Endothelial cell (in vitro differentiated cells): Measurements from ENCODE around the gene SERTAD3. TPM values are rescaled to one million over a fixed set of nuclear protein-coding genes. Genes with fewer than 3 reads are reported as not detected.
A peak's percentile ranks its signal among the peaks of the same experiment; 100 is the strongest.

Experiments used
- DNase-seq: peaks from one replicate; pipeline ENCODE4 v3.0.0; 2021; ENCODE audit warnings: low spot score
- H3K27ac Mint-ChIP-seq: one replicate; pipeline ENCODE4 v1.8.0; 2021; ENCODE audit warnings: mixed read lengths, inconsistent platforms; ENCODE audit not compliant: unreplicated experiment
- H3K27me3 Mint-ChIP-seq: one replicate; pipeline ENCODE4 v1.8.0; 2021; ENCODE audit warnings: mild to moderate bottlenecking, moderate library complexity, mixed read lengths, inconsistent platforms; ENCODE audit not compliant: unreplicated experiment
- H3K36me3 Mint-ChIP-seq: one replicate; pipeline ENCODE4 v1.8.0; 2021; ENCODE audit warnings: mild to moderate bottlenecking, low read depth, mixed read lengths, inconsistent platforms; ENCODE audit not compliant: unreplicated experiment
- H3K4me1 Mint-ChIP-seq: one replicate; pipeline ENCODE4 v1.8.0; 2021; ENCODE audit warnings: mild to moderate bottlenecking, mixed read lengths, inconsistent platforms; ENCODE audit not compliant: unreplicated experiment
- H3K4me3 Mint-ChIP-seq: one replicate; pipeline ENCODE4 v1.8.0; 2021; ENCODE audit warnings: mild to moderate bottlenecking, mixed read lengths, inconsistent platforms; ENCODE audit not compliant: unreplicated experiment
- H3K9me3 Mint-ChIP-seq: one replicate; pipeline ENCODE4 v1.8.0; 2021; ENCODE audit warnings: mixed read lengths, inconsistent platforms; ENCODE audit not compliant: unreplicated experiment
- total RNA-seq: library from RNA; stranded (reverse); fragmentation: NEBNext Ultra II Directional; extraction: Animal tissue kit (Norgen Biotek cat#: 25700); gene quantifications from one replicate; pipeline ENCODE4 v1.2.1, GENCODE V29; 2021; ENCODE audit not compliant: unreplicated experiment
- TF ChIP-seq, protein P1 (sequence below): fragments of 200-600 bp; sonication (generic); IDR thresholded peaks from one replicate; pipeline ENCODE4 v1.5.0; 2021; ENCODE audit warnings: antibody characterized with exemption; ENCODE audit not compliant: unreplicated experiment

The SERTAD3 gene
- total RNA-seq, 1 donor from 2014 or later: 42.9 TPM

DNA sequence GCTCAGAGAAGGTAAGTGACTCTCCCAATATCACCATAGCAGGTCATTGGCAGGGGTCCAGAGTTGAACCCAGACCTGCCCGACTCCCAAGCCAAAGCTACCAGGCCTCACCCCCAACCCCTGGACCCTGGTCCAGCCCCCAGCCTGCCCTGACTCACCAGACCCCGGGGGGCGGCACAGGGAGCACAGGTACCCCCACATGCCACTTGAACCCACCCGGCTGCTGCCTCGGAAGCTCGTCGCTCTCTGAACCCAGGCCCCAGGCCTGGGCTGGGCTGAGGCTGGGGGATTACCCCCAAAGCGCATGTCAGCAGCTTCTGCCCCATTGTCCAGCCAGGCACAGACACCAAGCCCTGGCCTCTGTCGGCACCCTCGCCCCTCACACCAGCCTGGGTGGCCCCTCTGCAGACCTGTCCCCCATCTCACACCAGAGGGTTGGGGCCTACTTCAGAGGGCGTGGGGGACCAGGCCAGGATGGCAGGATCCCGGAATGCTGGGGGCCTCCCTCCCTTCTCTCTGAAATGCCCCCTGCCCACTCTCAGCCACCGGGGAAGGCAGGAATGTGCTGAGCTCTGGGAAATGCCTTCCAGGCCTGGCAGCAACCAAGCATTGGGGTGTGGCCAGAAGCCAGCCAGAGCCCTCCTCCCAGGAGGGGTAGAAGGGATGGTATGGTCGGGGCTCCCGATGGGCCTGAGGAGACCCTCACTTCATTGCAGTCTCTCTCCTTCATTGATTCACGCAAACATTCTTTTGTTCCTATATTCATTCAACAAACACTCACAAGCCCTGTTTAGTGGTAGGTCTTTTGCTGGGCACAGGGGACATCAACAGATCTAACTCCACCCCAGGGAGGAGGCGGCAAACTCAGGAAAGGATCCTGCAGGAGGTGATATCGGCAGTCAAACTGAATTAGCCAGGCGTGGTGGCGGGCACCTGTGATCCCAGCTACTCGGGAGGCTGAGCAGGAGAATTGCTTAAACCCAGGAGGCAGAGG, 29.3 kb downstream of the SERTAD3 start:
- TF ChIP-seq, protein P1, sequence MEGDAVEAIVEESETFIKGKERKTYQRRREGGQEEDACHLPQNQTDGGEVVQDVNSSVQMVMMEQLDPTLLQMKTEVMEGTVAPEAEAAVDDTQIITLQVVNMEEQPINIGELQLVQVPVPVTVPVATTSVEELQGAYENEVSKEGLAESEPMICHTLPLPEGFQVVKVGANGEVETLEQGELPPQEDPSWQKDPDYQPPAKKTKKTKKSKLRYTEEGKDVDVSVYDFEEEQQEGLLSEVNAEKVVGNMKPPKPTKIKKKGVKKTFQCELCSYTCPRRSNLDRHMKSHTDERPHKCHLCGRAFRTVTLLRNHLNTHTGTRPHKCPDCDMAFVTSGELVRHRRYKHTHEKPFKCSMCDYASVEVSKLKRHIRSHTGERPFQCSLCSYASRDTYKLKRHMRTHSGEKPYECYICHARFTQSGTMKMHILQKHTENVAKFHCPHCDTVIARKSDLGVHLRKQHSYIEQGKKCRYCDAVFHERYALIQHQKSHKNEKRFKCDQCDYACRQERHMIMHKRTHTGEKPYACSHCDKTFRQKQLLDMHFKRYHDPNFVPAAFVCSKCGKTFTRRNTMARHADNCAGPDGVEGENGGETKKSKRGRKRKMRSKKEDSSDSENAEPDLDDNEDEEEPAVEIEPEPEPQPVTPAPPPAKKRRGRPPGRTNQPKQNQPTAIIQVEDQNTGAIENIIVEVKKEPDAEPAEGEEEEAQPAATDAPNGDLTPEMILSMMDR: no peak
- Mint-ChIP-seq H3K36me3 (peaks cover 5% of the 10 kb centered on the region), H3K27me3 (peaks cover 14% of the 10 kb centered on the region)

DNA sequence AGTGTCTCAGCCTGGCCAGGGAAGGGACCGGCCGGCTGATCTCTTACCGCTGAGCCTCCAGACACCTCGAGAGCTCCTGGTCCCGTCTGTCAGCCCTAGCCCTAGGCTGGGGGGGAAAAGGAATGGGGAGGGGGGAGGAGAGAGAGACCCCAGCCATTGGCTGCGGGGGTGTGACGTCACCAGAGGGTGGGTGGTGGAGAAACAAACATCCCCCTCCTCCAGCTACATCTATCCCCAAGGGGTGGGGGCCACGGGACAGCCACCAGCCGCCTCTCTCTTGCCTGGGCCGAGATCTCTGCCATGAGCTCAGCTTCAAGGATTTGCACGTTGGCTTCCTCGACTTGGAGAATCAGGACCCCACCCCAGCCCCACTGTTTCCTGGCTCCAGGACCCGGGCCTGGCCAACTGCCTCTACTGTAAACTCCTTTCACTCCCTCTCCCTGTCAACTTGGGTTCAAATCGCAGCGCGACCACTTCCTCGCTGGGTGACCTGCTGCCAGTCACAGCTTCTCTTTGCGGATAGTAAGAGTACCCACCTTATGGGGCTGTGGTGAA, 30.8 kb downstream of the SERTAD3 start, which contains the start of gene PRX:
PRX (minus strand) TSS at position 88 of the 555 bp plus-strand sequence. CDS start 5,446 bp downstream, outside the sequence.
- peaks cover 35% of the 10 kb centered on the region for H3K4me1 Mint-ChIP-seq
- H3K27ac Mint-ChIP-seq: peak within 1 kb of the TSS; percentile 30
- DNase-seq: no peak
- H3K36me3 Mint-ChIP-seq: peaks cover 5% of the 10 kb centered on the region
- H3K4me3 Mint-ChIP-seq: no peak within 1 kb of the TSS
- peaks cover 15% of the 10 kb centered on the region for H3K27me3 Mint-ChIP-seq
- TF ChIP-seq, protein P1: no peak
- no peaks in the 10 kb centered on the region for H3K9me3 Mint-ChIP-seq

More for the DNA sequence above, 29.3 kb downstream of the SERTAD3 start:
- Mint-ChIP-seq H3K4me3 (no peak overlapping the region), H3K4me1 (peaks cover 48% of the 10 kb centered on the region), H3K27ac (peak overlapping the region; percentile 30), H3K9me3 (no peaks in the 10 kb centered on the region)
- DNase-seq: no peak

DNA sequence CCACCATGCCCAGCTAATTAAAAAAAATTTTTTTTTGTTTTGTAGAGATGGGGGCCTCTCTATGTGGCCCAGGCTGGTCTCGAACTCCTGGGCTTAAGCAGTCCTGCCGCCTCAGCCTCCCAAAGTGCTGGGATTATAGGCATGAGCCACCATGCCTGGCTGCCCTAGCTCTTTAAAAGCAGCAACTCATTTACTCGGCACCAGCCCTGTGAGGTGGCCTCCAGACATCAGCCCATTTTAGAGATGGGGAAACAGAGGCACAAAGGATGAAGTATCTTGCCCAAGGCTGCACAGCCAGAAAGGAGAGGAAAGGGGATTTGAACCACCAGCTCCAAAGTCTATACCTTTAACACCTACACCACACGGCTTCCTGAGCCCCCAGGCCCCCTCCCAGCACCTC, 31.3 kb downstream of the SERTAD3 start:
- H3K9me3 Mint-ChIP-seq: no peaks in the 10 kb centered on the region
- H3K27ac Mint-ChIP-seq: no peak overlapping the region
- no peak for DNase-seq
- TF ChIP-seq, protein P1: no peak
- peaks cover 30% of the 10 kb centered on the region for H3K4me1 Mint-ChIP-seq
- peaks cover under 1% of the 10 kb centered on the region for H3K36me3 Mint-ChIP-seq
- no peak overlapping the region for H3K4me3 Mint-ChIP-seq
- H3K27me3 Mint-ChIP-seq: peaks cover 11% of the 10 kb centered on the region

DNA sequence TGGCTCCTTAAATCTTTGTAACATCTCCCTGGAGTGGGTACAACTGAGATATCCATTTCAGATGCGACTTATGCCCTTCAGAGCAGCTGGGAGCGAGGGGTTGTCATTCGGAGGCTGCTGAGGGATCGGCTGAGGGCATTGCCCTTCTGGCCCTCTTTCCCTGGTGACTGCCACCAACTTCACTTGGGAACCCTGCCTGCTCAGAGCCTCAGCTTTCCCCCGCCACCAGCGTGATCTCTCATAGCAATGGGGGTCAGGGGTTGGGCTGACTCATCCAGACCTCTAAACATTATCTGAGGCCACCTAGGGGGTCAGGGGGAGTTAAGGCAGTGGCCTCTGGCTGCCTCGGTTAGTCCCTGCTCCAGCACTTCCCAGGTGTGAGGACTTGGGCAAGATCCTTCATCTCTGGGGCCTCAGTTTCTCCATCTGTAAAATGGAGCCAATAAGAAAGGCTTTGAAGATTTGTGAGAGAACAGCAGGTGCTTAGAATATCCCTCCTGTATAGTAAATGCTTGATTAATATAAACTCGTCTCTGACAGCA, 32.1 kb downstream of the SERTAD3 start:
- TF ChIP-seq, protein P1: no peak
- Mint-ChIP-seq H3K27ac (no peak overlapping the region), H3K27me3 (peaks cover 9% of the 10 kb centered on the region), H3K9me3 (no peaks in the 10 kb centered on the region), H3K4me1 (peaks cover 22% of the 10 kb centered on the region), H3K4me3 (no peak overlapping the region), H3K36me3 (no peaks in the 10 kb centered on the region)
- no peak for DNase-seq
